GM12891 (cell line): Measurements from ENCODE around the gene TBX5.

Source experiments
- POLR2A ChIP-seq: IDR thresholded peaks from 2 replicates; pipeline ENCODE4 v1.6.1; 2011; ENCODE audit warnings: low read depth, low read length, control low read depth
- POLR2AphosphoS5 ChIP-seq: IDR thresholded peaks from 2 replicates; pipeline ENCODE4 v1.6.1; 2011; ENCODE audit warnings: low read depth, low read length, control low read depth
- POU2F2 ChIP-seq: IDR thresholded peaks from 2 replicates; pipeline ENCODE4 v1.6.1; 2011; ENCODE audit warnings: low read depth, mild to moderate bottlenecking, control low read depth, low read length, moderate library complexity
- SPI1 ChIP-seq: IDR thresholded peaks from 2 replicates; pipeline ENCODE4 v1.6.1; 2011; ENCODE audit warnings: low read depth, low read length, control low read depth
- TAF1 ChIP-seq: IDR thresholded peaks from 2 replicates; pipeline ENCODE4 v1.6.1; 2011; ENCODE audit warnings: low read depth, low read length, control low read depth

DNA sequence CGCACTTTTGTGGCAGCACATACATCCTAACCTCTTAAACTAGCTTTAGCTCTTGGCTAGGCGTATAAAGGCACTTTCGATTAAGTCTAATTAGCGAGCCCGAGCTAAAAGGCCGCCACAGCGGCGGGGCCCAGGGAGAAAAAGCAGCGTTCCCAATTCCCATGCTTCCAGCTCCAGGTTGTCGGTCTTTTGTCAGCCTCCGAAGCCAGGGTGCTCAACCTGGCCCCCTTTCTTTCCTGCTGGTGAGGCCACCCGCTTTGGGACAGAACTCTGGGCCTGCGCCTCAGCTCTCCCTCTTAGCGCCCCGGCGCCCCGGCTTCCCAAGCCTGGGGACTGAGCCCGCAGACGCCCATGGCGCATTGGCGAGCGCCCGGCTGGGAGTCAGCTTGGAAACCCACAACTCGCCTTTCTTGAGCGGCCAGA lies 33.3 kb upstream of the TBX5 start:
- TF ChIP-seq POLR2A (no peak), POU2F2 (no peak), POLR2AphosphoS5 (no peak), TAF1 (no peak), SPI1 (no peak)
